SK-N-SH (cell line): ENCODE results near the gene RECK. TPM values are rescaled to one million over a fixed set of nuclear protein-coding genes. Genes with fewer than 3 reads are reported as not detected.

Experiments
- CTCF ChIA-PET: fragments of 300-600, 350-600 bp; formaldehyde crosslinking; extraction: SDS; loops from one replicate; lab custom pipeline; 2021; lab: Yijun Ruan, JAX
- POLR2A ChIA-PET: fragments of 350-600 bp; sonication (Branson Sonifier 250); formaldehyde crosslinking; extraction: SDS; loops from one replicate; lab custom pipeline; 2020; ENCODE audit warnings: antibody characterized with exemption, inconsistent platforms; lab: Yijun Ruan, JAX
- DNase-seq: peaks from one replicate; pipeline ENCODE4 v3.0.0; 2012
- H2AFZ ChIP-seq: fragments of 200-600 bp; sonication (generic); 2 replicates; pipeline ENCODE4 v1.8.1; 2016; ENCODE audit warnings: antibody characterized with exemption, mild to moderate bottlenecking, low read depth
- H3F3A ChIP-seq: fragments of 200-600 bp; sonication (generic); replicated peaks from 2 replicates; pipeline ENCODE3; 2016; ENCODE audit warnings: antibody characterized with exemption, mild to moderate bottlenecking; ENCODE audit not compliant: insufficient read depth
- H3K27ac ChIP-seq, 2 experiments: fragments of 200-500 bp in 1 of 2; fragments of 200-600 bp in 1 of 2; sonication (Bioruptor generic) in 1 of 2; sonication (generic), shearing (Covaris generic) in 1 of 2; 2 replicates each; pipeline versions ENCODE4 v1.5.1 to v1.6.1; 2014 to 2016; ENCODE audit warnings: low read depth in 2 of 2, inconsistent platforms in 1 of 2, low read length in 1 of 2, mild to moderate bottlenecking in 1 of 2, mixed read lengths in 1 of 2
- H3K27me3 ChIP-seq: fragments of 200-600 bp; sonication (generic), shearing (Covaris generic); 2 replicates; pipeline ENCODE4 v1.6.1; 2016; ENCODE audit warnings: mixed run types; ENCODE audit not compliant: insufficient read depth
- H3K36me3 ChIP-seq, 2 experiments: fragments of 200-500 bp in 1 of 2; fragments of 200-600 bp in 1 of 2; sonication (Bioruptor generic) in 1 of 2; sonication (generic) in 1 of 2; replicated peaks in 1 of 2; 2 replicates each; pipeline versions ENCODE3 to v1.5.1; 2014 to 2016; ENCODE audit warnings: low read length in 1 of 2, mild to moderate bottlenecking in 1 of 2; ENCODE audit not compliant: insufficient read depth in 2 of 2, control insufficient read depth in 1 of 2
- H3K4me1 ChIP-seq, 2 experiments: fragments of 200-500 bp in 1 of 2; fragments of 200-600 bp in 1 of 2; sonication (Bioruptor generic) in 1 of 2; sonication (generic), shearing (Covaris generic) in 1 of 2; 2 replicates each; pipeline versions ENCODE4 v1.5.1 to v1.6.1; 2014 to 2016; ENCODE audit warnings: low read depth in 1 of 2, low read length in 1 of 2, mixed run types in 1 of 2; ENCODE audit not compliant: insufficient read depth in 2 of 2, control insufficient read depth in 1 of 2
- H3K4me2 ChIP-seq: fragments of 200-600 bp; sonication (generic), shearing (Covaris generic); 2 replicates; pipeline ENCODE4 v1.6.1; 2017; ENCODE audit warnings: mixed run types
- H3K4me3 ChIP-seq, 2 experiments: fragments of 200-500 bp in 1 of 2; fragments of 200-600 bp in 1 of 2; sonication (Bioruptor generic) in 1 of 2; sonication (generic), shearing (Covaris generic) in 1 of 2; 2 replicates each; pipeline versions ENCODE4 v1.5.1 to v1.8.1; 2014 to 2016; ENCODE audit warnings: low read depth in 2 of 2, inconsistent platforms in 1 of 2, low read length in 1 of 2, mild to moderate bottlenecking in 1 of 2, mixed read lengths in 1 of 2, moderate library complexity in 1 of 2
- H3K79me2 ChIP-seq: fragments of 200-600 bp; sonication (generic); 2 replicates; pipeline ENCODE4 v1.8.1; 2017; ENCODE audit warnings: mild to moderate bottlenecking; ENCODE audit not compliant: insufficient read depth
- H3K9ac ChIP-seq: fragments of 200-600 bp; sonication (generic); 2 replicates; pipeline ENCODE4 v1.6.1; 2017; ENCODE audit warnings: mixed run types
- H3K9me2 ChIP-seq: fragments of 200-600 bp; sonication (generic); 2 replicates; pipeline ENCODE4 v1.6.1; 2017; ENCODE audit warnings: mixed run types
- H3K9me3 ChIP-seq: fragments of 200-600 bp; sonication (generic); 2 replicates; pipeline ENCODE4 v1.6.1; 2017; ENCODE audit warnings: mixed run types, mild to moderate bottlenecking, moderate library complexity
- H4K20me1 ChIP-seq: fragments of 200-600 bp; sonication (generic); 2 replicates; pipeline ENCODE4 v1.6.1; 2017; ENCODE audit warnings: mild to moderate bottlenecking, mixed run types; ENCODE audit not compliant: insufficient read depth
- ELF1 ChIP-seq: IDR thresholded peaks from 2 replicates; pipeline ENCODE4 v1.4.0; 2012
- EZH2phosphoT487 ChIP-seq: fragments of 200-600 bp; sonication (generic); IDR thresholded peaks from 2 replicates; pipeline ENCODE4 v1.6.1; 2017; ENCODE audit warnings: low read depth, mixed run types, mild to moderate bottlenecking, antibody characterized with exemption, moderate library complexity, borderline replicate concordance
- FOXJ3 ChIP-seq: sonication (generic); formaldehyde crosslinking; IDR thresholded peaks from 2 replicates; pipeline ENCODE4 v1.5.1; 2020; ENCODE audit warnings: mild to moderate bottlenecking, missing genetic modification reagents
- GATA2 ChIP-seq: sonication (generic); formaldehyde crosslinking; IDR thresholded peaks from 2 replicates; pipeline ENCODE4 v1.5.0; 2020; ENCODE audit warnings: mild to moderate bottlenecking, missing genetic modification reagents
- IRF3 ChIP-seq: fragments of 150-350 bp; IDR thresholded peaks from 2 replicates; pipeline ENCODE4 v1.6.1; 2016; ENCODE audit warnings: mild to moderate bottlenecking, low read depth, low read length
- JUND ChIP-seq: IDR thresholded peaks from 2 replicates; pipeline ENCODE4 v1.4.0; 2012
- MEF2A ChIP-seq: IDR thresholded peaks from 2 replicates; pipeline ENCODE4 v1.4.0; 2012; ENCODE audit warnings: low read depth, borderline replicate concordance
- MXI1 ChIP-seq: IDR thresholded peaks from 2 replicates; pipeline ENCODE4 v1.6.1; 2012; ENCODE audit warnings: mild to moderate bottlenecking, low read depth, low read length, improper control_type of control experiment
- NFIC ChIP-seq: IDR thresholded peaks from 2 replicates; pipeline ENCODE4 v1.4.0; 2012; ENCODE audit warnings: borderline replicate concordance
- POLR2AphosphoS5 ChIP-seq: IDR thresholded peaks from 2 replicates; pipeline ENCODE4 v1.6.1; 2012; ENCODE audit warnings: low read depth, low read length
- RAD21 ChIP-seq: IDR thresholded peaks from 2 replicates; pipeline ENCODE4 v1.6.1; 2012; ENCODE audit warnings: mild to moderate bottlenecking, low read length
- RFX5 ChIP-seq: IDR thresholded peaks from 2 replicates; pipeline ENCODE4 v1.6.1; 2012; ENCODE audit warnings: mild to moderate bottlenecking, improper control_type of control experiment, low read length
- RXRA ChIP-seq: IDR thresholded peaks from 2 replicates; pipeline ENCODE4 v1.4.0; 2012; ENCODE audit warnings: low read depth, mild to moderate bottlenecking, borderline replicate concordance
- TEAD4 ChIP-seq: IDR thresholded peaks from 2 replicates; pipeline ENCODE4 v1.4.0; 2012; ENCODE audit warnings: mild to moderate bottlenecking, borderline replicate concordance; ENCODE audit not compliant: insufficient read depth
- USF1 ChIP-seq: IDR thresholded peaks from 2 replicates; pipeline ENCODE4 v1.4.0; 2012; ENCODE audit warnings: low read depth, borderline replicate concordance
- YY1 ChIP-seq: IDR thresholded peaks from 2 replicates; pipeline ENCODE4 v1.4.0; 2012; ENCODE audit warnings: low read depth, mild to moderate bottlenecking
- ZBTB33 ChIP-seq: IDR thresholded peaks from 2 replicates; pipeline ENCODE4 v1.4.0; 2012; ENCODE audit warnings: low read depth, borderline replicate concordance
- WGBS: methylation state at CpG from one replicate; pipeline ENCODE4 v1.1.6; 2017; ENCODE audit warnings: low lambda C conversion rate; 5-methylcytosine and 5-hydroxymethylcytosine counted together
- polyA plus RNA-seq, 3 experiments: library from polyadenylated mRNA; depleted of rRNA; stranded (reverse); fragments of >200 nt; gene quantifications; 2 replicates each; pipeline ENCODE4 v1.2.3, GENCODE V29; 2012

Gene RECK
- polyA plus RNA-seq, 1 of the 3 experiments (the other 2 are of a cell fraction), result 22.8 TPM

- H3K4me2 ChIP-seq, result no peak overlapping the region
- H3K79me2 ChIP-seq, result peaks cover 16% of the 10 kb centered on the region; the same call in 1 of the 2 replicates
- DNase-seq, result no peak
- TF ChIP-seq EZH2phosphoT487 (no peak), RFX5 (no peak), POLR2AphosphoS5 (no peak), JUND (no peak), MXI1 (no peak), TEAD4 (no peak), GATA2 (CRISPR knock-in tag) (no peak), FOXJ3 (CRISPR knock-in tag) (no peak), MEF2A (no peak), NFIC (no peak), ZBTB33 (no peak), RXRA (no peak), RAD21 (no peak), ELF1 (no peak), IRF3 (no peak), YY1 (no peak), USF1 (no peak)
- H2AFZ ChIP-seq, result no peak overlapping the region
- no peak overlapping the region for H3K4me3 ChIP-seq
- peaks cover 19 to 27% of the 10 kb centered on the region in 2 experiments; a peak in 3 of 4 replicates for H3K4me1 ChIP-seq
- 94% methylated on average over 4 of the region's 4 CpGs for WGBS
- H3K27me3 ChIP-seq, result no peaks in the 10 kb centered on the region
- ChIA-PET POLR2A (no interaction called here), CTCF (interaction anchor here (7.0 kb wide), 1 partner anchor 19 kb away, joined by 105 read pairs; no protein-coding TSS in a partner anchor)
- H3K9me3 ChIP-seq, result no peaks in the 10 kb centered on the region
- H3K9me2 ChIP-seq, result no peaks in the 10 kb centered on the region
- peaks cover 32% of the 10 kb centered on the region for H3F3A ChIP-seq
- no peaks in the 10 kb centered on the region; the same call in 1 of the 2 replicates for H4K20me1 ChIP-seq
- H3K27ac ChIP-seq, result no peak overlapping the region
- H3K36me3 ChIP-seq, result peaks cover 0 to 29% of the 10 kb centered on the region in 2 experiments
- no peak overlapping the region for H3K9ac ChIP-seq
These were observed 109.3 kb downstream of the RECK start for GRCh38 chr9:36145970-36146369.
